Body of pancreas (tissue), 4 donors: ENCODE measurements around the gene INAFM2.

ENCODE experiments used
- CTCF ChIP-seq, 7 experiments: fragments of 450-650 bp in 4 of 7; fragments of 200-600 bp in 3 of 7; sonication (generic) in 3 of 7; IDR thresholded peaks; one replicate each; pipeline ENCODE4 v1.5.1; 2016 to 2019; ENCODE audit warnings: antibody characterized with exemption in 7 of 7
- POLR2A ChIP-seq, 3 donors: fragments of 450-650 bp; IDR thresholded peaks; one replicate each; pipeline ENCODE4 v1.6.1; 2016; ENCODE audit warnings: antibody characterized with exemption in 3 of 3, mild to moderate bottlenecking in 2 of 3

DNA sequence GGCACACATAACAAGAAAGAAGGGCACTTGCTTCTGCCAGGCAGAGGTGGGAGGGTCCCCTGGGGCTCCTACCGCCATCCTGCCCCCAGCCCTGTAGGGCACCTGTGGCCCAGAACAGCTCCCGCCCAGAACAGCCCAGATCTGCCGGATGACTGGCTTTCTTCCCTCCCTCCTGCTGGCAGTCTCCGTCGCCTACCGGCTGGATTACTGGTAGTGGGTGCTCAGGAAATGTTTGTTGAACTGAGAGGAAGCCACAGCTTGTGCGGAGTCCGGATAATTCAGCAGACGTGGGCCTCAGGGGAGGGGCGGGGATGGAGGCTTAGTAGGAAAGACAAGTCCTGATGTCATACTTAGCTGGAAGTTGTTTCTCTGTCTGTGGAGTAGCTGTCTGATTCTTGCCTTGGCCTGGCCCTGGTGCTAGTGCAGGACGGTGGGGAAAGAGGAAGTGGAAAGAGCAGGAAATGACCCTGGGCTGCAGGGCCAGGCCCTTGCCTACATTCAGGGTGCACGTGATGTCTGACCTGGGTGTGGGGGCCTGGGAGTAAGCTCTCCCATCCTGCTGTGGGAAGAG is 10.5 kb downstream of the INAFM2 start:
- no peak for TF ChIP-seq CTCF (IDR thresholded peaks at IDR 0.05)
- peak in 1 of 3 donors; percentile 62 for TF ChIP-seq POLR2A (IDR thresholded peaks at IDR 0.05)
